ENCODE measurements around the gene MEIG1.

DNA sequence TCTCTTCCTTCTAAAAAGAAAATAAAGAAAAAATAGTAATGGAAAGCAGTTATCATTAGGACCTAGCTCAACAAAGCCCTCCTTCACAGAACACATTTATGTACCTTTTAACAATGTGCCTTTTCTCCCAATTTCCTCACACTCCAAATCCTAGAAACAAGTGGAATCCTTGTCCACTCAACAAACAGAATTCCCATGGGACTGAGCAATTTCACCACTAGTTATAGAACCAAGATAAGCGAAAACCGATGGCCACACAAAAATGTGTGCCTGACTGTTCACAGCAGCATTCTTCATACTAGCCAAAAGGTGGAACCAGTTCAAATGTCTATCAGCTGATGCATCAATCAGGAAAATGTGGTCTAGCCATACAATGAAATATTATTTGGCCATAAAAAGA lies 22.6 kb upstream of the MEIG1 start:
- TF ChIP-seq, protein P1, sequence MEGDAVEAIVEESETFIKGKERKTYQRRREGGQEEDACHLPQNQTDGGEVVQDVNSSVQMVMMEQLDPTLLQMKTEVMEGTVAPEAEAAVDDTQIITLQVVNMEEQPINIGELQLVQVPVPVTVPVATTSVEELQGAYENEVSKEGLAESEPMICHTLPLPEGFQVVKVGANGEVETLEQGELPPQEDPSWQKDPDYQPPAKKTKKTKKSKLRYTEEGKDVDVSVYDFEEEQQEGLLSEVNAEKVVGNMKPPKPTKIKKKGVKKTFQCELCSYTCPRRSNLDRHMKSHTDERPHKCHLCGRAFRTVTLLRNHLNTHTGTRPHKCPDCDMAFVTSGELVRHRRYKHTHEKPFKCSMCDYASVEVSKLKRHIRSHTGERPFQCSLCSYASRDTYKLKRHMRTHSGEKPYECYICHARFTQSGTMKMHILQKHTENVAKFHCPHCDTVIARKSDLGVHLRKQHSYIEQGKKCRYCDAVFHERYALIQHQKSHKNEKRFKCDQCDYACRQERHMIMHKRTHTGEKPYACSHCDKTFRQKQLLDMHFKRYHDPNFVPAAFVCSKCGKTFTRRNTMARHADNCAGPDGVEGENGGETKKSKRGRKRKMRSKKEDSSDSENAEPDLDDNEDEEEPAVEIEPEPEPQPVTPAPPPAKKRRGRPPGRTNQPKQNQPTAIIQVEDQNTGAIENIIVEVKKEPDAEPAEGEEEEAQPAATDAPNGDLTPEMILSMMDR (conservative IDR thresholded peaks at IDR 0.05; ENCODE audit: low read depth, low read length) = no peak
- TF ChIP-seq EZH2phosphoT487 (IDR thresholded peaks at IDR 0.05; ENCODE audit: borderline replicate concordance, low read length) (no peak), EZH2 (IDR thresholded peaks at IDR 0.05; ENCODE audit: low read length, unreplicated experiment) (no peak)

Data from PC-3 (cell line).